Measurements from ENCODE around the gene IFITM1. TPM values are rescaled to one million over a fixed set of nuclear protein-coding genes. Genes with fewer than 3 reads are reported as not detected.

Gene IFITM1
- total and polyA plus RNA-seq, 9 of the 15 experiments (the other 6 are each of a cell fraction or from before 2014, with no cell fraction given): 691 to 5,579 (median 974) TPM

DNA sequence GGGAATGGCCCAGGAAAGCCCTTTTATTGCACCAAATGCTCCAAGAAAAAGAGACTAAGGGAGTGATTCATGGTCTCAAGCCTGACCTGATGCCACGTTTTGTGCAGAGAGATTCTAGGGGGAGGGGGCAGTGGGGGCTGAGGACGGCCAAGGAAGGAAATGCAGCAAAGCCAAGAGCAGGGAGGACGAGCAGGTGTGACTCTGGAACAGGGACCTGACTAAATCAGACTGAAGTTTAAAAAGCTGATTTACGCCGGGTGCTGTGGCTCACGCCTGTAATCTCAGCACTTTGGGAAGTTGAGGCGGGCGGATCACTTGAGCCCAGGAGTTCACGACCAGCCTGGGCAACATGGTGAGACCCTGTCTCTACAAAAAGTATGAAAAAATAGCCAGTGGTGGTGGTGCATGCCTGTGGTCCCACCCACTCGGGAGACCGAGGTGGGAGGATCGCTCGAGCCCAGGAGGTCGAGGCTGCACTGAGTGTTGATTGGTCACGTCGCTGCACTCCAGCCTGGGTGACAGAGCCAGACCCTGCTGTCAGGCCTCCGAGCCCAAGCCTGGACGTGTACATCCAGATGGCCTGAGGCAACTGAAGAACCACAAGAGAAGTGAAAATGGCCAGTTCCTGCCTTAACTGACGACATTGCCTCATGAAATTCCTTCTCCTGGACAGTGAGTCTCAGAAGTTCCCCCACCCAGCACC lies 17.7 kb downstream of the IFITM1 start:
- ATAC-seq: no peak
- Histone ChIP-seq H3K9me1 (ENCODE audit: control insufficient read depth, insufficient read depth, low read length) (no peaks in the 10 kb centered on the region), H3K4me3 (no peak overlapping the region), H3K27me3 (ENCODE audit: control insufficient read depth in 2 of 2, insufficient read depth in 2 of 2, low read length in 2 of 2) (no peaks in the 10 kb centered on the region), H3K9me3 (replicated peaks; ENCODE audit: control insufficient read depth, insufficient read depth, low read depth, low read length) (peaks cover 7% of the 10 kb centered on the region; the same call in 1 of the 2 replicates), H3K4me2 (ENCODE audit: insufficient read depth, low read length) (no peak overlapping the region), H3K27ac (ENCODE audit: extremely low read depth, low read depth, low read length) (no peak overlapping the region), H3K36me3 (ENCODE audit: control insufficient read depth, insufficient read depth, low read length) (no peaks in the 10 kb centered on the region), H3K9ac (ENCODE audit: insufficient read depth in 1 of 2, low read depth in 2 of 2, low read length in 2 of 2) (no peak overlapping the region), H3K4me1 (replicated peaks in 1 of 2; ENCODE audit: control insufficient read depth in 2 of 2, insufficient read depth in 2 of 2, low read length in 2 of 2) (peaks cover 52 to 54% of the 10 kb centered on the region in 2 experiments), H3K79me2 (ENCODE audit: control insufficient read depth, insufficient read depth, low read length) (peaks cover 20% of the 10 kb centered on the region), H2AFZ (ENCODE audit: low read depth, low read length) (no peak overlapping the region), H4K20me1 (replicated peaks; ENCODE audit: control insufficient read depth, insufficient read depth, low read length) (no peaks in the 10 kb centered on the region)
- ChIA-PET CTCF (ENCODE audit: low intra/inter-chr PET ratio) (no interaction called here), POLR2A (interaction anchor here (1.0 to 2.7 kb wide), 2 partner anchors 19 to 24 kb away, joined by 3 to 20 read pairs; no protein-coding TSS in a partner anchor)
- TF ChIP-seq, protein P1, sequence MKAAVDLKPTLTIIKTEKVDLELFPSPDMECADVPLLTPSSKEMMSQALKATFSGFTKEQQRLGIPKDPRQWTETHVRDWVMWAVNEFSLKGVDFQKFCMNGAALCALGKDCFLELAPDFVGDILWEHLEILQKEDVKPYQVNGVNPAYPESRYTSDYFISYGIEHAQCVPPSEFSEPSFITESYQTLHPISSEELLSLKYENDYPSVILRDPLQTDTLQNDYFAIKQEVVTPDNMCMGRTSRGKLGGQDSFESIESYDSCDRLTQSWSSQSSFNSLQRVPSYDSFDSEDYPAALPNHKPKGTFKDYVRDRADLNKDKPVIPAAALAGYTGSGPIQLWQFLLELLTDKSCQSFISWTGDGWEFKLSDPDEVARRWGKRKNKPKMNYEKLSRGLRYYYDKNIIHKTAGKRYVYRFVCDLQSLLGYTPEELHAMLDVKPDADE (conservative IDR thresholded peaks at IDR 0.05; ENCODE audit: control insufficient read depth, low read depth, low read length): no peak
- TF ChIP-seq TAF7 (tag; IDR thresholded peaks at IDR 0.05) (no peak), HNRNPLL (IDR thresholded peaks at IDR 0.05; ENCODE audit: low read depth, low read length, poor library complexity, severe bottlenecking) (no peak), HDAC8 (tag; IDR thresholded peaks at IDR 0.05) (no peak), CBX1 (IDR thresholded peaks at IDR 0.05; ENCODE audit: low read depth) (peak; percentile 29; the same call in 1 of the 2 replicates), GATA2 (CRISPR knock-in tag; IDR thresholded peaks at IDR 0.05) (no peak), CBX3 (IDR thresholded peaks at IDR 0.05; ENCODE audit: borderline replicate concordance in 1 of 2, low read length in 2 of 2) (peak in 1 of 2 experiments; percentile 78; a peak in 1 of 3 replicates)
- TF ChIP-seq, protein P2, sequence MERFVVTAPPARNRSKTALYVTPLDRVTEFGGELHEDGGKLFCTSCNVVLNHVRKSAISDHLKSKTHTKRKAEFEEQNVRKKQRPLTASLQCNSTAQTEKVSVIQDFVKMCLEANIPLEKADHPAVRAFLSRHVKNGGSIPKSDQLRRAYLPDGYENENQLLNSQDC (CRISPR knock-in tag; IDR thresholded peaks at IDR 0.05): no peak
- TF ChIP-seq, protein P3, sequence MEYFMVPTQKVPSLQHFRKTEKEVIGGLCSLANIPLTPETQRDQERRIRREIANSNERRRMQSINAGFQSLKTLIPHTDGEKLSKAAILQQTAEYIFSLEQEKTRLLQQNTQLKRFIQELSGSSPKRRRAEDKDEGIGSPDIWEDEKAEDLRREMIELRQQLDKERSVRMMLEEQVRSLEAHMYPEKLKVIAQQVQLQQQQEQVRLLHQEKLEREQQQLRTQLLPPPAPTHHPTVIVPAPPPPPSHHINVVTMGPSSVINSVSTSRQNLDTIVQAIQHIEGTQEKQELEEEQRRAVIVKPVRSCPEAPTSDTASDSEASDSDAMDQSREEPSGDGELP (CRISPR knock-in tag; IDR thresholded peaks at IDR 0.05; ENCODE audit: borderline replicate concordance): 0 out of 2 replicates have a peak, but pooled peaks have one; percentile 17
- BruUV-seq (replicated peaks): no TSS peak
- in situ Hi-C loops (cut with MboI) (no loop called here), intact Hi-C loops (cut with micrococcal nuclease) (no loop called here)
- no peak for FAIRE-seq
- WGBS (ENCODE audit: insufficient coverage, low coverage, missing lambda C conversion rate): 92% methylated on average over 18 of the region's 19 CpGs
- DNase-seq (ENCODE audit: extremely low read depth in 1 of 4, low spot score in 3 of 4): no peak

All from K562 (cell line).